Psoas muscle (tissue), 8 donors: ENCODE data around the gene CRADD. TPM values are rescaled to one million over a fixed set of nuclear protein-coding genes. Genes with fewer than 3 reads are reported as not detected.
A peak's percentile ranks its signal among the peaks of the same experiment; 100 is the strongest.

Experiments used
- ATAC-seq, 4 donors: fragments of 200-7000 bp; cut with Tn5 transposase; one replicate each; pipeline ENCODE4 v1.9.1; 2020; ENCODE audit warnings: moderate library complexity in 3 of 4, mild to moderate bottlenecking in 2 of 4
- DNase-seq, 2 donors: peaks; one replicate each; pipeline ENCODE4 v3.0.0-alpha.2; 2020
- H3K27ac ChIP-seq: fragments of 200-600 bp; one replicate; pipeline ENCODE4 v1.8.0; 2022
- H3K27me3 ChIP-seq, 3 donors: fragments of 200-600 bp in 1 of 3; one replicate each; pipeline versions ENCODE4 v1.6.1 to v1.8.0; 2013 to 2022; ENCODE audit warnings: low read length in 2 of 3, mild to moderate bottlenecking in 2 of 3, moderate library complexity in 1 of 3; ENCODE audit not compliant: insufficient read depth in 3 of 3
- H3K36me3 ChIP-seq, 2 donors: fragments of 200-600 bp in 1 of 2; one replicate each; pipeline versions ENCODE4 v1.6.1 to v1.8.0; 2013 to 2022; ENCODE audit warnings: low read depth in 1 of 2, mild to moderate bottlenecking in 1 of 2, moderate library complexity in 1 of 2; ENCODE audit not compliant: insufficient read depth in 1 of 2
- H3K4me1 ChIP-seq: fragments of 200-600 bp; one replicate; pipeline ENCODE4 v1.8.0; 2022
- H3K4me3 ChIP-seq: fragments of 200-600 bp; one replicate; pipeline ENCODE4 v1.8.0; 2022; ENCODE audit warnings: mild to moderate bottlenecking
- H3K9me3 ChIP-seq: fragments of 200-600 bp; one replicate; pipeline ENCODE4 v1.8.0; 2022
- CTCF ChIP-seq: fragments of 200-600 bp; IDR thresholded peaks from one replicate; pipeline ENCODE4 v1.8.0; 2022; ENCODE audit warnings: antibody characterized with exemption
- WGBS, 3 donors: extraction: QIAGEN DNeasy Blood & Tissue Kit; methylation state at CpG; one replicate each; pipeline versions ENCODE4 v1.1.6 to v1.1.7; 2013; 5-methylcytosine and 5-hydroxymethylcytosine counted together
- intact Hi-C, 2 donors: fragments of 100-400 bp; cut with DNase I; formaldehyde crosslinking; loops; one replicate each; pipeline versions ENCODE4 v1.11.0 to v1.14.2; 2022
- polyA plus RNA-seq, 3 donors: library from polyadenylated mRNA; stranded (reverse); fragments of 200-250 nt; gene quantifications; one replicate each; pipeline ENCODE4 v1.2.3, GENCODE V29; 2013
- total RNA-seq, 4 donors: library from RNA; stranded (reverse); fragmentation: NEBNext Ultra II Directional in 2 of 4; extraction: Animal tissue kit (Norgen Biotek cat#: 25700) in 2 of 4; gene quantifications; one replicate each; pipeline versions ENCODE4 v1.2.1 to v1.2.4, GENCODE V29; 2021 to 2023
- donor health status: healthy with polysubstance abuse.
- donor health status: DM: no; HTN: no; CAD: no; lungs with moderate emphysema.
- donor health status: Bipolar disorder and iron deficiency.
- donor health status: healthy.
- donor health status: DM: yes; HTN: yes; CAD: no.
- donor health status: DM: no; HTN: no; CAD: no.
- donor health status: DM: no; HTN: no; CAD: no.
- donor health status: DM: yes; HTN: yes; CAD: no.

CRADD gene
- total and polyA plus RNA-seq, 7 donors = 11.0 to 21.1 (median 12.7) TPM

- no peaks in the 10 kb centered on the region for H3K27me3 ChIP-seq
- no peak for DNase-seq
- ATAC-seq = no peak
- 64 to 71% (median 64%) methylated on average over 4 of the region's 4 CpGs for WGBS, 3 donors
- intact Hi-C loops = loop anchor here in 1 of 2 donors (10.0 kb wide), 1 partner anchor 108 kb away; no protein-coding TSS in a partner anchor
- peaks cover 43% of the 10 kb centered on the region for H3K4me1 ChIP-seq
- H3K4me3 ChIP-seq = no peak overlapping the region
- H3K27ac ChIP-seq = peak overlapping the region; percentile 85
- no peaks in the 10 kb centered on the region for H3K9me3 ChIP-seq
- no peak for TF ChIP-seq CTCF
- no peaks in the 10 kb centered on the region for H3K36me3 ChIP-seq
Observed at GRCh38 chr12:93786656-93787397, 109.7 kb downstream of the CRADD start.

- H3K4me1 ChIP-seq = peaks cover 33% of the 10 kb centered on the region
- no peak for ATAC-seq
- H3K9me3 ChIP-seq = no peaks in the 10 kb centered on the region
- 94 to 97% (median 96%) methylated on average over 3 of the region's 3 CpGs for WGBS, 3 donors
- no peak overlapping the region for H3K4me3 ChIP-seq
- H3K27me3 ChIP-seq = no peaks in the 10 kb centered on the region
- intact Hi-C loops = loop anchor here in 1 of 2 donors (10.0 kb wide), 1 partner anchor 106 kb away; no protein-coding TSS in a partner anchor
- TF ChIP-seq CTCF = no peak
- no peaks in the 10 kb centered on the region for H3K36me3 ChIP-seq
- DNase-seq = no peak
- H3K27ac ChIP-seq = no peak overlapping the region
Observed at GRCh38 chr12:93788853-93789252, 111.7 kb downstream of the CRADD start.

GRCh38 chr12:93789767-93790166 lies 112.6 kb downstream of the CRADD start:
- intact Hi-C loops = loop anchor here in 1 of 2 donors (10.0 kb wide), 1 partner anchor 105 kb away; no protein-coding TSS in a partner anchor
- H3K4me1 ChIP-seq = peaks cover 25% of the 10 kb centered on the region
- H3K9me3 ChIP-seq = no peaks in the 10 kb centered on the region
- no peaks in the 10 kb centered on the region for H3K27me3 ChIP-seq
- 78 to 91% (median 79%) methylated on average over 1 of the region's 1 CpG for WGBS, 3 donors
- no peak for TF ChIP-seq CTCF
- DNase-seq = no peak
- no peaks in the 10 kb centered on the region for H3K36me3 ChIP-seq
- no peak overlapping the region for H3K27ac ChIP-seq
- ATAC-seq = no peak
- no peak overlapping the region for H3K4me3 ChIP-seq

- H3K9me3 ChIP-seq = no peaks in the 10 kb centered on the region
- 82 to 90% (median 90%) methylated on average over 5 of the region's 5 CpGs for WGBS, 3 donors
Observed at GRCh38 chr12:93790472-93791152, 113.4 kb downstream of the CRADD start.

More at GRCh38 chr12:93790472-93791152, 113.4 kb downstream of the CRADD start:
- peaks cover 17% of the 10 kb centered on the region for H3K4me1 ChIP-seq
- no peak overlapping the region for H3K27ac ChIP-seq
- no peak overlapping the region for H3K4me3 ChIP-seq
- no peak for TF ChIP-seq CTCF
- DNase-seq (no peak), ATAC-seq (no peak)
- no peaks in the 10 kb centered on the region for H3K27me3 ChIP-seq
- H3K36me3 ChIP-seq = no peaks in the 10 kb centered on the region
- intact Hi-C loops = no loop called here
